Stimulated activated CD4-positive, alpha-beta T cell treated with anti-CD3 and anti-CD28 coated beads, Interleukin-1b, Interleukin-23, amount 100 ng/mL, for 4 hours (primary cell): ENCODE measurements around the gene CUL3.
"Not testable (repeated sequence)": the region's sequence is repeated elsewhere in the genome, so short reads cannot be mapped to it uniquely, and the experiment has no call there.

Experiments
- DNase-seq, 2 donors: peaks; one replicate each; pipeline ENCODE4 v3.0.0-alpha.2; 2020; ENCODE audit warnings: low read depth in 2 of 2

Gene CUL3

DNA sequence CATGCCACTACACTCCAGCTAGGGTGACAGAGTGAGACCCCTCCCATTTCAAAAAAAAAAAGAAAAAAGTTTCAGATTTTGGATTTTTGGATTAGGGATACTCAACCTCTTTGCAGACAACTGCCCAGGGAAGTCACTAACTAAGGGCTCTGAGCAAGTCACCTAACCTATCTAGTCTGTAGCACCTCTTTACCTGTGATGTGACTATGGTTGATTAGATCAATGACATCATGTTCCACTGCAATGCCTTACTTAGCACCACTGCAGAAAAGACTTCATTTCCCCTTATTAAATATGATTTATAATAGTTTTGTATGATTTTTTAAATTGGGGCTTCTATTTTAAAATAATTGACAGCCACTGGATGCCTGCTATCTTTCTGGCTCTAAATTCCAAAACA, 41.2 kb downstream of the CUL3 start:
- no peak for DNase-seq

DNA sequence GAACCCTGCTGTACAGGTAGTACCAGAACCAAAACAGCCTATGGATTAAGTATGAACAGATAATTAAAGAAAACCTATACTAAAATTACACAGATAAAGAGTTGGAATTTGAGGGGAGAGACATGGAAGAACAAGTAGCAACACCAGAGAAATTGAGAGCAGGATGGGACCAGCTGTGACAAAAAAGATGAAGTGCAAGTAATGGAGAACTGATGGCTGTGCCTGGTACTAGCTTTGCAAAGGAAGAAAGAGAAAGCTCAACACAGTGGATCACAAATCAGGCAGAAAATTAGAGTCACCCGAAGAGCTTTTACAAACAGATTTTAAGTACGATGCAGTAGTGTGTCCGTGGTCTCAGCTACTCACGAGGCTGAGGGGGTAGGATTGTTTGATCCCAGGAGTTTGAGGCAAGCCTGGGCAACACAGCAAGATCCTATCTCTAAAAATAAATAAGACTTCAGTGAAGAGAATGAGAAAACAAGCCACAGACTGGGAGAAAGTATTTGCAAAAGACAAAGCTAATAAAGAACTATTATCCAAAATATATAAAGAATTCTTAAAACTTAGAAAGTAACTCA, 46.5 kb downstream of the CUL3 start:
- DNase-seq, result no peak

DNA sequence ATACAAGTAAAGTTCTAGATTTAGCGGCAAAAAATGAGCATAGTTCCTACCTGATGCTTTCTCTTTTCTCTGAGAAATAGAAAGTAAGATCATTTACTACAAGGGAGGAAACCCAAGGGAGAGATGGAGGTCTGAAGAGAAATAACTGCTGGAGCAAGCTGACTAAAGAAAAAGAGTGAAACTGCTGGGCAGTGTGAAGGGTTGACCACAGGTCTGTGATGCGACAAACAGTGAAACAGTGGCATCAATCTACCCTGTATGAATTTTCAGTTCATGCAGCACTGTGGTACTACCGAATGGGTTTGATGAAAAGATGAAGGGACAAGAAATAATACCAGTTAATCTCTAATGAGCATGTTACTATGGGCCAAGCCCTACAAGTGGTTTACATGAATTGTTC, 52.2 kb downstream of the CUL3 start:
- no peak for DNase-seq

DNA sequence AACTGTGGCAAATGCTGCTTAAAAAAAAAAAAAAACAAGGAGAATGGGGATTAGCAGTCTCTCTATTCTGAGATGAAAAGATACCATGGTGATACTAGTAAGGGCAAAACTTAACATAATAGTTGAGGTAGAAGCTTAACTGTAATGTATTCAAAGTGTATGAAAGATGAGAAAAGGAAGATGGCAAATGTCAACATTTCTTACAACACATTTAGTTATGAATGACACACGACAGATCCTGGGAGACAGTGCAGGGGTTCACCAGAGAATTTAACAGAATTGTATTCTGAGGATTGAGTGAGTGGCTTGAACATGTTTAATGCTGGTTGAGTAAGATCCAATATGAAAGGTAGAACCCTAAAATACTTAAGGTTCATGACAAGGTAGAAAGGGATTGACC, 52.7 kb downstream of the CUL3 start:
- DNase-seq, result no peak

DNA sequence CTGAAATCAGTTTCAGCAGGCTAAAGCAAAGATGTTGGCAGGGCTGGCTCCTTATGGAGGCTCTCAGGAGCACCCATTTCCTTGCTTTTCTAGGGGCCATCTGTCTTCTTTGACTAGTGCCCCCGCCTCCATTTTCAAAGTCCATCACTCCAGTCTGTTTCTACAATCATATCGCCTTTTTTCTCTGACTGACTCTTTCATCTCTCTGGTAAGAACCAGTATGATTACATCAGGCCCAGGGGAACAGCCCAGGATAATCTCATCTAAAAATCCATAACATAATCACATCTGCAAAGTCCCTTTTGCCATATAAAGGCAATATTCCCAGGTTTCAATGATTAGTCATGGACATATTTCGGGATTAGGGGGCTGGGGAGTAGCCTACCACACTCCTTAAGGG, 57.0 kb downstream of the CUL3 start:
- no peak for DNase-seq

DNA sequence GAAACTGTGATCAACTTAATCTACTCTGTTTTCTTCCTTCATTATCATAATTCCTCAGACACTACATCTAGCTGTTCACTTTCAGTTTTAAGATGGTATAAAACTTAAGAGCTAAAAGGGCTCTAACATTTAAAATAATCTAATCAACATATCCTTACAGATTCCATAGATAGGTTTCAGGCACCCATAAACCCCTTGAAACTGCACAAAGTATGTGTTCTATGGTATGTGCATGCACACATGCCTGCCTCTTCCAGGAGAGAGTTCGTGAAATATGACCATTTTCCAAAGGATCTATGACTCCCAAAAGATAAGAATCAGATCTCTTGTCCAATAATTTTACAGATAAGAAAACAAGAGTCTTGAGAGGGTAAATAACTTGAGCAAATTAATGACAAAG, 59.4 kb downstream of the CUL3 start:
- no peak for DNase-seq

DNA sequence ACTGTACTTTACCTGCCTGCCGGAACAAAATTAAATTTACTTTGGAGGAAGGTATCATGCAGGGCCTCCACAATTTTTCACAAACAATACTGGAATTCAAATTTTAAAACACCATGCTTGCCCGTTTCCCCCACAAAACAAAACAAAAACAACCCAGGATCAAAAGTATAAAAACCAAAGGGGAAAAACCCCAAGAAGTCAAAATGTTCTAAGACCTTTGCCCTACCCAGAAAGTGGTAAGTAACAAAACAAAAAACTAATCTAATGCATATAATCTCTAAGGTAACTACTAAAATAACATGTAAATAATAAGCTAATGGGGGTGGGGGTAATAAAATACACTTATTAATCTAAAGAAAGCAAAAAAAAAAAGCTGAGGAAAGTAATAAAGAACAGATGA, 60.5 kb downstream of the CUL3 start:
- no peak for DNase-seq

DNA sequence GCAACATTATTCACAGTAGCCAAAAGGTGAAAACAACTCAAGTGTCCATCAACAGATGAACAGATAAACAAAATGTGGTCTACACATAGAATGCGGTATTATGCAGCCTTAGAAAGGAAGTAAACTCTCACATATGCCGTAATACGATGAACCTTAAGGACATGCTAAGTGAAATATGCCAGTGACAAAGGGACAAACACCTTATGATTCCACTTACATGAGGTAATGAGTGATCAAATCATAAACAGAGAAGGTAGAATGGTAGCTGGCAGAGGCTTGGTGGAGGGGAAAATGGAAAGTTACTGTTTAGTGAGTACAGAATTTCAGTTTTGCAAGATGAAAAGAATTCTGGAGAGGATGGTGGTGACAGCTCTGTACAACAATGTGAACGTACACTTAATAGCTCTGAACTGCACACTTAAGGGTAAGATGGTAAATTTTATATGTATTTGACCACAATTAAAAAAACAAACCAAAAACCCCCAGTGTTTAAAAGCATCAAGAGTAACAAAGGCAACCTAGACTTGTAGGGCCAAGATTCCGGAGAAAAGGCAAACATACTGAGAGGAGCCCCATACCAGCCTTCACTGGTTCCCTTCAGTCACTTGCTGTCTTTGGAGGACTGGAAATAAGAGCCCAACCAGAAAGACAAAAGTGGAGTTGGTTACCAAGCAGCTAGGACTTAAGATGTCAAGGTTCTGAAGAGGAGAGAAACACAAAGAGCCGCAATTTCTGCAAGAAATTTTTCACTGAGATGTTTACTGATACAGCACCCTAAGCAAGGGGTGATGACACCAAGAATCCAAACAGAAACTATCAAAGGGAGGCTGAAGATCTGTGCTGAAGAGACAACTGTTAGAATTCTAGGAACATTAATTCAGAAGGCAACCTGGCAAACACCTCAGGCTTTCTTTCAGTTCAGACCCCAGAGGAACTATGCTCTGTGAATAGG, 61.3 kb downstream of the CUL3 start:
- no peak for DNase-seq

DNA sequence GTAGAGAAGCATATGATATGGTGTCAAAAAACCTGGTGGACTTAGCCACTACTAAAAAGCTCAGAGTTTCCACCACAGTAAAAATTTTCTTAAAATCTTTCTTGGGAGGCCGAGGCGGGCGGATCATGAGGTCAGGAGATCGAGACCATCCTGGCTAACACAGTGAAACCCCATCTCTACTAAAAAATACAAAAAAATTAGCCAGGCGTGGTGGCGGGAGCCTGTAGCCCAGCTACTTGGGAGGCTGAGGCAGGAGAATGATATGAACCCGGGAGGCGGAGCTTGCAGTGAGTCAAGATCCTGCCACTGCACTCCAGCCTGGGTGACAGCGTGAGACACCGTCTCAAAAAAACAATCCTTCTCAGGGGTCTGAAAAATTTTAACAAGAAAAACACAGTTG, 62.7 kb downstream of the CUL3 start:
- not testable (repeated sequence) for DNase-seq

DNA sequence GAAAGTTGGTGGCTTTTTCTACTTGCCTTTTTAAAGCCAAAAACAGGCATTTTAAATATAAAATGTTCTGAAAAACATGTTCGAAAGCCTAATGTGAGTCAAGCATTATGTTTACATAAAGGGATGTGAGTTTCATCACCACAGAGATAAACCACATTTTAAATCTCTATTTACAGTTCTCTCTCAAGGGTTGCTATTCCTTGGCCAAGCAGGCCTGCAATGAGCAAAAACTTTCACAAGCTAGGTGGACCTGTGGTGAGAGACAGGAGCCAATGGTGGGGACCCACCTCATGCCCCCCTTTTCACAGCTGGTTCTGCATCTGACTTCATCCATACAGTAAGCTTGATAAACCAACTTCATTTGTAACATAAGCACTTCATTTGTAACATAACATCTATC, 65.1 kb downstream of the CUL3 start:
- DNase-seq, result no peak

DNA sequence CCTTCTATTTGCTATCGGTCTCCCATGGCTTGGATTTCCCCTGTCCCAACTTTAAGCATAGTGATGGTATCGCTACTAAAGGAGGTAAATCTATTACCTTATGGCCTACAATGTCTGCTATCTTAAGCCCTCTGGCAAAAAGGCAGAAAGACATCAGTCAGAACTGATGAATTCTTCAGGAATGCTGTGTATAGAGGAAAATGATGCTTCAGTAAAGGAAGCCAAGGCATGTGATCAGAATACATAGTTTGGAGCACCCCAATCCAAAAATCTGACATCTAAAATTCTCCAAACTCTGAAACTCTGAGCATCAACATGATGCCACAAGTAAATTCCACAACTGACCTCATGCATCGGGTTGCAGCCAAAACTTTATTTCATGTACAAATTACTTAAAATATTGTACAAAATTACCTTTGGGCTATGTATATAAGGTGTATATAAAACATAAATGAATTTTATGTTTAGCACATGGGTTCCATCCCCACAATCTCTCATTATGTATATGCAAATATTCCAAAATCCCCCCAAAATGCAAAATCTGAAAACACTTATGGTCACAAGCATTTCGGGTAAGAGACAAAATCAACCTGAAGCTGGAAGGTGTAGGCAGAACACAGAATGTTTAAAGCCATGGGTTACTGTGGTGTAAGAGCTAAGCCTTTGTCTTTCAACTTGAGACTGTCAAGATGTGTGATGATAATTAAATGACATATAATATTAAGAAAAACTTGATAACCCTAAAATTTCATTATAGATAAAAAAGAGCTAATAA, 66.2 kb downstream of the CUL3 start:
- no peak for DNase-seq

DNA sequence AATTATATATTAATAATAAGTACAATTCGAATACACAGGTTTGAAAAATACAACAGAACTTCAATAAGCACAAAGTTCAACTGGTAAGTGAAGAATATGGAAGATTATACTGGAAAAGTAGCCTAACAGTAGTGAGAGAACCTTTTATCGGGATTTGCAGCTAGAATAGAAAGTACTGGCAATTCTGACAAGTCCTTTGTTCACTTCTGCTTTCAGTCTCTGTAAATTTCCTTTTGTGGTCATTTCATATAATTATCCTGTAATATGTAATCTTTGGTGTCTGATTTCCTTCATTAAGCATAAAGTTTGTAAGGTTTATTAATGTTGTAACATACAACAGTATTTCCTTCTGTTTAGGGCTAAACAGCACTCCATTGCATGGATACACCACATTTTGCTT, 67.2 kb downstream of the CUL3 start:
- no peak for DNase-seq

DNA sequence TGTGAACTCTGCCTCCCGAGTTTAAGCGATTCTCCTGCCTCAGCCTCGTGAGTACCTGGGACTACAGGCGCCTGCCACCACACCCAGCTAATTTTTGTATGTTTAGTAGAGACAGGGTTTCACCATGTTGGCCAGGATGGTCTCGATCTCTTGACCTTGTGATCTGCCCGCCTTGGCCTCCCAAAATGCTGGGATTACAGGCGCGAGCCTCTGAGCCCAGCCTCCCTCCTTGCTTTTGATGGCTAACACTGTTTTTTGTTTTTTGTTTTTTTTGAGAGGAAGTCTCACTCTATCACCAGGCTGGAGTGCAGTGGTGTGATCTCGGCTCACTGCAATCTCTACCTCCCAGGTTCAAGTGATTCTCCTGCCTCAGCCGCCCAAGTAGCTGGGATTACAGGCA, 68.8 kb downstream of the CUL3 start:
- not testable (repeated sequence) for DNase-seq

DNA sequence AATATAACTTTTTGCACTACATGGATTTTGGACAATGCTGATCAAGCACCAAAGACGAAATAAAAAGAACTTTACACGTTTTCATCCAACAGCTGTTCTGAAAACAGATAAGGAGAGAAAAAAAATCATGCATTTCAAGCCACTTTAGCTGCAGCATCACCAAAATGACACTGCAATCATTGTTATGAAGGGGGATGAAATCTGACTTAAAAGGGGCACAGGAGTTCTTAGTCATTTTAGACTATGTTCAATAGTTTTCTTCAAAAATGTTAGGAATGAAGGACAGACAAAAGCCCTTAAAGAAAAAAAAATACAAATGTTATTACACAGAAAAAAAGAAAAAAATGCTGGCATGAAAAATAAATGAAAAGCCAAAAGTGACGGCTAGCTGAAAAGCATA, 71.2 kb downstream of the CUL3 start:
- no peak for DNase-seq

DNA sequence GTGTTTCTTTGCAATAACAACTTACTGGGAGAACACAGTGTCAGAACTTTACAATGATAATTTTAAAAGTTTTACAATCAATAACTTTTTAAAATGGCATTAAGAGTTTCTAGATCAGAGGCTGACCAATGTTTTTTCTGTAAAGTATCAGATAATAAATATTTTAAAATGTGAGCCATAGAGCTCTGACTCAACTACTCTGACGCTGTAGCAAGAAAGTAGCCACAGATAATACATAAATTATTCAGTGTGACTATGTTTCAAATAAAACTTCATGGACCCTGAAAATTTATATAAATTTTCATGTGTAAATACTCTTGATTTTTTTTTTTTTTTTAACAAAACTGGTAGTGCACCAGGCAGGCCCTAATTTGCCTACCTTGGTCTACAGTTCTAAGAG, 77.4 kb downstream of the CUL3 start:
- DNase-seq, result no peak

DNA sequence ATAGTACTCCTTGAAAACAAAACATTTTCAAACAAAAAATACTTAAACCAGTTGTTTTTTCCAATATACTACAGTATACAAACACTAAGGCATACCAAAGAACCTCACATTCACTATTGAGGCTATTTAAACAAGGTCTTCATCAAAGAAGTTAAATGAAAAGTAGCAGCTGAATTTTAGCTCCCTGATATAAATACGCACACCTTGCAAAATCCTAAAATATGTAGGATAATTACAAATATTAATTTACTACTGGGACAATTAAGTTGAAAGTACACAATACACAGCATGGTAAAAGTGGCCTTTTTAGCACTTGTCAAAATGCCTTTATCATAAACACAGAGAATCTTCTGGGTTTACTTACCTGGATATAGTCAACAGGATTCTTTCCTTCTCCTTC, 78.7 kb downstream of the CUL3 start:
- no peak for DNase-seq

DNA sequence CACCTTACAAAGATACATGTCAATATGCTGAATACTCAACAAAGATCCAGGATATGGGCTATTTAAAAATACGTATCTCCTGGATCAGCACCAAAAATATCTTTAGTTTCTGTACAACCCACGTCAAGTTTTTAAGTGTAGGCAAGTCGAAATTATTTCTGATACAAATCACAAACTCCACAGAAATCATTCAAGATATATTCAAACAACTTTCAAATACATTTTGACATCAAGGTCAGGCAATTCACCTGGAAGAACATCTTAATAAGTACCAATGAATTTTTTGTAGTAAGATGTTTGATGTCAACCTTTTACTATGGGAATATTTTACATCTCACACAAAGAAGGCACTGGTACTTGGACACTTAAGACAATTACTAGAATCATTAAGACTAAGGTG, 86.2 kb downstream of the CUL3 start:
- DNase-seq, result no peak

DNA sequence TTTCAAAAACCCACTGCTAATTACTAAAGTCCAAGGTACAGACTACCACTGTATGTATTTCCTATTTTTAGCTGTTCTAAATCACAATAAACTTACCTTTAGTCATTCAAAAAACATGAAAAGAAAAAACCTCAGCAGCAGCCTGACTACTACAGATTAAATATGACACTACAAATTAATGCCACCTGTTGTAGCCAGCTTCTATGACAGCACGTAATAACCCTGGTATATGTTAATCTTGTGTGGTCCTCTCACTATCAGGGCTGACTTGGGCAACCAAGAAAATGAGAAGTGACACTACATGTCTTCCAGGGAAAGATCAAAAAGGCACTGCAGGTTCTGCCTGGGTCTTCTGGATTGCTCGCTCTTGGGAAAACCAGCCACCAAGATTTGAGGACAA, 92.6 kb downstream of the CUL3 start:
- DNase-seq, result no peak

DNA sequence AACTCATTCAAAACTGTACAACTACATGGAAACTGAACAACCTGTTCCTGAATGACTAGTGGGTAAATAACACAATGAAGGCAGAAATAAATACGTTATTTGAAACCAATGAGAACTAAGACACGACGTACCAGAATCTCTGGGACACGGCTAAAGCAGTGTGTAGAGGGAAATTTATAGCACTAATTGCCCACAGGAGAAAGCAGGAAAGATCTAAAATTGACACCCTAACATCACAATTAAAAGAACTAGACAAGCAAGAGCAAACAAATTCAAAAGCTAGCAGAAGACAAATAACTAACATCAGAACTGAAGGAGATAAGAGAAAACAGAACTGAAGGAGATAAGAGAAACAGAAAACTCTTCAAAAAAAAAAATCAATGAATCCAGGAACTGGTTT, 97.2 kb downstream of the CUL3 start:
- not testable (repeated sequence) for DNase-seq

DNA sequence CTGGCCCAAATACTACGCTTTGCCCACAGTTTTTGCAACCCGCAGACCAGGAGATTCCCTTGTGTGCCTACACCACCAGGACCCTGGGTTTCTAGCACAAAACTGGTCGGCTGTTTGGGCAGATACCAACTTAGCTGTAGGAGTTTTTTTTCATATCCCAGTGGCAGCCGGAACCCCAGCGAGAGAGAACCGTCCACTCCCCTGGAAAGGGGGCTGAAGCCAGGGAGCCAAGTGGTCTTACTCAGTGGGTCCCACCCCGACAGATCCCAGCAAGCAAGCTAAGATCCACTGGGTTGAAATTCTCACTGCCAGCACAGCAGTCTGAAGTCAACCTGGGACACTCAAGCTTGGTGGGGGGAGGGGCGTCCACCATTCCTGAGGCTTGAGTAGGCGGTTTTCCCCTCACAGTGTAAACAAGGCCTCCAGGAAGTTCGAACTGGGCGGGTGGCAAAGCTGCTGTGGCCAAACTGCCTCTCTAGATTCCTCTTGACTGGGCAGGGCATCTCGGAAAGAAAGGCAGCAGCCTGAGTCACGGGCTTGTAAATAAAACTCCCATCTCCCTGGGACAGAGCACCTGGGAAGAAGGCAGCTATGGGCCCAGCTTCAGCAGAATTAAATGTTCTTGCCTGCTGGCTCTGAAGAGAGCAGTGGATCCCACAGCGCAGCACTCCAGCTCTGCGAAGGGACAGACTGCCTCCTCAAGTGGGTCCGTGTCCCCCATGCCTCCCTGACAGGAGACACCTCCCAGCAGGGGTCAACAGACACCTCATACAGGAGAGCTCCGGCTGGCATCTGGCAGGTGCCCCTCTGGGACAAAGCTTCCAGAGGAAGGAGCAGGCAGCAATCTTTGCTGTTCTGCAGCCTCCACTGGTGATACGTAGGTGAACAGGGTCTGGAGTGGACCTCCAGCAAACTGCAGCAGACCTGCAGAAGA, 99.8 kb downstream of the CUL3 start:
- not testable (repeated sequence) for DNase-seq

DNA sequence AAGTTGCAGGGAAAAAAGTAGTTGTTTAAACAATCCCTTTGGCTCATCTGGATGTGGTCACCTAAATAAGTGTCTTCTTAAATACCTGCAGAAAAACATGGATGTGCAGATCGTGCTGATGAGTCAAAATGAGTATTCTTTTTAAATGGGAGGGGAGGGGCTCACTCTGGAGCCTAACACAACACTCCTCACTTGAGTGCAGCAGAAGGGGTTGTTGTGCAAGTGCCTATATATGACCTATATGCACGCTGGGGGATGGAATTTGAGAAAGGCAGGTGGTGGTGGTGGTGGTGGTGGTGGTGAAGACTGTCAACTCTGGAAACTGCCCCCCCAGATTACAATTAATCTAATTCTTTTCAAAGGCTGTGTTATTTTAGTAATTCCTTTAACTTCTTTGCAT, 105.3 kb downstream of the CUL3 start:
- no peak for DNase-seq

DNA sequence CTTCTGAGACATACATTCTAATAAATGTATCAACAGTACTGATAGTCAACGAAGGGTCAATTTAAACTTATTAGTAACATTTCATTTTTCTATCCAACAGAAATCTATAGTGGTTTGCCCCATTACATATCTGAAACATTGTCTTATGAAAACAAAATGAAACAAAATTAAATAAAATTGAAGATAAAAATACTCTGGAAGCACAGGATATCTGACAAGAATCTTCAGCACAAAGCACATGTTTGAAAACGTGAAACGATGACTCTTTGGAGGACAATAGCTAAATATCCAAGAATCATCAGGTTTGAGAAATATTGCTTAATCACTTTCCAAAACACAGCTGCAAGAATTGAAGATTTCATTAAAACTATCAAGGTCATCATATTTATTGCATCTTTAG, 112.3 kb downstream of the CUL3 start:
- DNase-seq, result no peak
